Cardiac muscle cell (in vitro differentiated cells and primary cell): ENCODE data around the gene PPP1R14B. TPM values are rescaled to one million over a fixed set of nuclear protein-coding genes. Genes with fewer than 3 reads are reported as not detected.
A peak's percentile ranks its signal among the peaks of the same experiment; 100 is the strongest.

ENCODE experiments used
- DNase-seq, 2 donors: peaks; one replicate each; pipeline versions ENCODE4 v3.0.0 to v3.0.0-alpha.2; 2010 to 2017; ENCODE audit warnings: low read depth in 1 of 2, low spot score in 1 of 2
- H3K27ac ChIP-seq: fragments of 200-600 bp; sonication (generic); 2 replicates; pipeline ENCODE4 v1.5.1; 2016
- H3K27me3 ChIP-seq: fragments of 200-600 bp; sonication (generic); 2 replicates; pipeline ENCODE4 v1.6.0; 2016; ENCODE audit warnings: control low read depth
- H3K36me3 ChIP-seq: fragments of 200-600 bp; sonication (generic); 2 replicates; pipeline ENCODE4 v1.5.1; 2016; ENCODE audit warnings: control low read depth
- H3K4me1 ChIP-seq: fragments of 200-600 bp; sonication (generic); 2 replicates; pipeline ENCODE4 v1.8.1; 2017; ENCODE audit warnings: low read depth, mild to moderate bottlenecking, mixed run types
- H3K4me3 ChIP-seq: fragments of 200-600 bp; sonication (generic); 2 replicates; pipeline ENCODE4 v1.5.1; 2016; ENCODE audit warnings: mild to moderate bottlenecking
- H3K9me3 ChIP-seq: fragments of 200-600 bp; sonication (generic); 2 replicates; pipeline ENCODE4 v1.5.1; 2017; ENCODE audit warnings: low read depth, mild to moderate bottlenecking, control low read depth
- polyA plus RNA-seq: library from polyadenylated mRNA; unstranded; fragments of >200 nt; fragmentation: Nextera tagmentation; extraction: Ambion mirVana; gene quantifications from 2 replicates; pipeline ENCODE4 v1.2.1, GENCODE V29; 2016
- total RNA-seq: library from RNA; depleted of rRNA; stranded (reverse); fragments of >200 nt; gene quantifications from 2 replicates; pipeline ENCODE4 v1.2.3, GENCODE V29; 2016
- TF ChIP-seq, protein P1 (sequence below): IDR thresholded peaks from 2 replicates; pipeline ENCODE4 v1.5.1; 2012; ENCODE audit warnings: low read depth, mild to moderate bottlenecking, low read length

The PPP1R14B gene
- total and polyA plus RNA-seq, 2 experiments from 2014 or later, result 220 to 288 TPM

DNA sequence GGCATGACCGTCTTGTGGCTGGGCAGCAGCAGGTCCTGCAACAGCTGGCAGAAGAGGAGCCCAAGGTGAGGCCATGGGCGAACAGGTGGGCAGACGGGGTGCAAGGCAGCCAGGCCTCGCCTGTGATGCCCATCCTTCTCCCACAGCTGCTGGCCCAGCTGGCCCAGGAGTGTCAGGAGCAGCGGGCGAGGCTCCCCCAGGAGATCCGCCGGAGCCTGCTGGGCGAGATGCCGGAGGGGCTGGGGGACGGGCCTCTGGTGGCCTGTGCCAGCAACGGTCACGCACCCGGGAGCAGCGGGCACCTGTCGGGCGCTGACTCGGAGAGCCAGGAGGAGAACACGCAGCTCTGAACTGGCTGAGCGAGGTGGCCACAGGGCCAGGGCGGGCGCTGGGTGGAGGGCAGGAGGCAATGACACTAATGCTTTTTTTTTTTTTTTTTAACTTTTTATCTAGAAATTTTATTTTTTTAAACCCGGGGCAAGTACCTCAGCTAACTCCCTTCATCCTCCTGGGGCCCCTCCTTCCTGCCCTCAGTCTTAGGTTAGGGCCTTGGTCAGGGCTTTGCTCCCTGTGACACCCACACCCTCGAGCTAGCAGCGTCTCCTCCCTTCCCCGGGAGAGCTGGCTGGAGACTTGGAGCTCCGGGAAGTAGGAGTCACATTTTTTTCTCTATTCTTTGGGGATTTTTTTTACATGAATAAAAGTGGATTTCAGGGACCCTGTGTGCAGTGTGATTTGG, 20.6 kb upstream of the PPP1R14B start:
- peak in 1 of 2 donors; percentile 35 for DNase-seq
- Histone ChIP-seq H3K4me3 (no peak overlapping the region), H3K4me1 (peaks cover 8% of the 10 kb centered on the region), H3K27me3 (no peaks in the 10 kb centered on the region), H3K9me3 (no peaks in the 10 kb centered on the region), H3K36me3 (no peaks in the 10 kb centered on the region), H3K27ac (no peak overlapping the region)
- TF ChIP-seq, protein P1, sequence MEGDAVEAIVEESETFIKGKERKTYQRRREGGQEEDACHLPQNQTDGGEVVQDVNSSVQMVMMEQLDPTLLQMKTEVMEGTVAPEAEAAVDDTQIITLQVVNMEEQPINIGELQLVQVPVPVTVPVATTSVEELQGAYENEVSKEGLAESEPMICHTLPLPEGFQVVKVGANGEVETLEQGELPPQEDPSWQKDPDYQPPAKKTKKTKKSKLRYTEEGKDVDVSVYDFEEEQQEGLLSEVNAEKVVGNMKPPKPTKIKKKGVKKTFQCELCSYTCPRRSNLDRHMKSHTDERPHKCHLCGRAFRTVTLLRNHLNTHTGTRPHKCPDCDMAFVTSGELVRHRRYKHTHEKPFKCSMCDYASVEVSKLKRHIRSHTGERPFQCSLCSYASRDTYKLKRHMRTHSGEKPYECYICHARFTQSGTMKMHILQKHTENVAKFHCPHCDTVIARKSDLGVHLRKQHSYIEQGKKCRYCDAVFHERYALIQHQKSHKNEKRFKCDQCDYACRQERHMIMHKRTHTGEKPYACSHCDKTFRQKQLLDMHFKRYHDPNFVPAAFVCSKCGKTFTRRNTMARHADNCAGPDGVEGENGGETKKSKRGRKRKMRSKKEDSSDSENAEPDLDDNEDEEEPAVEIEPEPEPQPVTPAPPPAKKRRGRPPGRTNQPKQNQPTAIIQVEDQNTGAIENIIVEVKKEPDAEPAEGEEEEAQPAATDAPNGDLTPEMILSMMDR, result no peak

DNA sequence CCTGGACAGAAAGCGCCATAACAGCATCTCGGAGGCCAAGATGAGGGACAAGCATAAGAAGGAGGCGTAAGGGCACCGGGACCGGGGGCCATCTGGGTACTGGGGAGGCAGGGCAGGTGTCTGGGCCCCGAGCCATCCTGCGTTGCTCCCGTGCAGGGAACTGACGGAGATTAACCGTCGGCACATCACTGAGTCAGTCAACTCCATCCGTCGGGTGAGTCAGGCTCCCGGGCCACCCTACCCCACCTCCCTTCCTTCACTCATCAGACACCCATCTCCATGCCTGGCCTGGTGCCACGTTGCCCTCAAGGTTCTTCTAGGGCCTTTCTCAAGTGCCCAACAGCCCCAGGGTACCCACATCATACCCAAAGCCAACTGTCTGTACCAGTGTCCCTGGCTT, 19.6 kb upstream of the PPP1R14B start:
- no peaks in the 10 kb centered on the region for H3K9me3 ChIP-seq
- H3K27ac ChIP-seq, result no peak overlapping the region
- no peak for DNase-seq
- no peaks in the 10 kb centered on the region for H3K36me3 ChIP-seq
- H3K4me1 ChIP-seq, result peaks cover 8% of the 10 kb centered on the region
- no peaks in the 10 kb centered on the region for H3K27me3 ChIP-seq
- TF ChIP-seq, protein P1, result no peak
- no peak overlapping the region for H3K4me3 ChIP-seq

DNA sequence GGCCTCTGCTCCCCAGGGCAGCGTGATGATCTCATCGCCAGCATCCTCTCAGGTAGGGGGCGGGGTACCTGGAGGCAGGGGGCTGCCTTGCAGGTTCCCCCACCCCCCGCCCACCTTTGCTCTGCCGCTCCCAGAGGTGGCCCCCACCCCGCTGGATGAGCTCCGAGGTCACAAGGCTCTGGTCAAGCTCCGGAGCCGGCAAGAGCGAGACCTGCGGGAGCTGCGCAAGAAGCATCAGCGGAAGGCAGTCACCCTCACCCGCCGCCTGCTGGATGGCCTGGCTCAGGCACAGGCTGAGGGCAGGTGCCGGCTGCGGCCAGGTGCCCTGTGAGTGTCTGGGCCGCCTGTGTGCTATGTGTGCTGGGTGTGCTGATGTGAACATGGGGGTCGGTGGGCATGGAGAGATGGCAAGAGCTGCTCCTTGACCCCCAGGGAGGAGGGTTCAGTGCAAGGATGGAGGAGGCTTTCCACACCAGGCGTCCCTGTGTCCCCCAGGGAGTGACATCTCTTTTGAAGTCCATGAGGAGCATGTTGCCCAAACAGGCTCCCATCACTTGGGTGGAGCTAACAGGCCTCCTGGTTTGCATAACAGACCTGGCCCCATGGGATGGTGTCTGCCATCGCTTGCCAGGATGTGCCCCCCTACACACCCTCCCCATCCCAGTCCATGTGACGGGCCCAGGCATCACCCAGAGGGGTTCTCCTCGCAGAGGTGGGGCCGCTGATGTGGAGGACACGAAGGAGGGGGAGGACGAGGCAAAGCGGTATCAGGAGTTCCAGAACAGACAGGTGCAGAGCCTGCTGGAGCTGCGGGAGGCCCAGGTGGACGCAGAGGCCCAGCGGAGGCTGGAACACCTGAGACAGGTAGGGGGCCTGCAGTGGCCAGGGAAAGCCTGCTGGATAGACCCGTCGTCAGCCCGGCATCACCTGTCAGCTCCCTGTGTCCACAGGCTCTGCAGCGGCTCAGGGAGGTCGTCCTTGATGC, 18.7 kb upstream of the PPP1R14B start:
- TF ChIP-seq, protein P1, result no peak
- Histone ChIP-seq H3K36me3 (no peaks in the 10 kb centered on the region), H3K9me3 (no peaks in the 10 kb centered on the region), H3K27ac (no peak overlapping the region), H3K4me3 (no peak overlapping the region), H3K4me1 (peaks cover 8% of the 10 kb centered on the region), H3K27me3 (no peaks in the 10 kb centered on the region)
- DNase-seq, result no peak

DNA sequence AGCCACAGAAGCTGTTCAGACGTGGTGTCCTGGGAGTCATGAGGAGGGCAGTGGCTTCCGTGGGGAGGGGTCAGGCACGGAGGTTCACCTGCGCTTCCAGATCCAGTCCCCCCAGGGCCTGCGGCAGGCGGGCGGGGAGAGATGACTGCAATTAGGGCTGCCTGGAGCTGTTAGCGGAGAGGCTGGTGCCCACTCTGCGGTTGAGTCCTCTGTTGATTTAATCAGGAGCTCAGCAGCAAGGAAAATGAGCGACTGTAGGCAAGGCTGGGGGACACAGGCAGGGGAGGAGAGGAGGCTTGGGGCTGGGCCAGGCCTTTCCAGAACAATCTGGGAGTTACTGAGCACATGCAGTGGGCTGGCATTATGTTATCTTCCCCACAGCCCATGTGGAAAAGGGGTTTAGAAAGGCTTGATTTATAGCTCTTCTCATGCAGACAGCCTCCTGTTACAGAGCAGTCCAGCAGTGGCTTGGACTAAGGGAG, 17.7 kb upstream of the PPP1R14B start:
- Histone ChIP-seq H3K27ac (no peak overlapping the region), H3K9me3 (no peaks in the 10 kb centered on the region), H3K4me1 (peaks cover 8% of the 10 kb centered on the region), H3K4me3 (no peak overlapping the region), H3K27me3 (no peaks in the 10 kb centered on the region), H3K36me3 (no peaks in the 10 kb centered on the region)
- TF ChIP-seq, protein P1, result no peak
- DNase-seq, result no peak

DNA sequence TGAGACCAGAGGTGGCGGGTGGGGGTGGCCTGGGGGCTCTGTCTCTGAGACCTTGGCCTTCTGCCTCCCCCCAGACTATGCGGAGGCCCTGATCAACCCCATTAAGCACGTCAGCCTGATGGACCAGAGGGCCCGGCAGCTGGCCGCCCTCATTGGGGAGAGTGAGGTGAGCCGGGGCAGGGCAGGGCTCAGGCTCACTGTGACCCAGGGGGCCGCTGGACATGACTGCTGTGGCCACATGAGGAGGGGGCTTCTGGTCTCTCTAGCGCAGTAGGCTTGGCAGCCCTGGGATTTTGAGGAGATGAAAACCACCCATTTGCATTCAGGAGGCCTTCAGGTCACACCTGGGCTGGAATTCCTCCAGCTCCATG, 17.2 kb upstream of the PPP1R14B start:
- TF ChIP-seq, protein P1, result no peak
- H3K27me3 ChIP-seq, result no peaks in the 10 kb centered on the region
- DNase-seq, result no peak
- H3K4me3 ChIP-seq, result no peak overlapping the region
- H3K4me1 ChIP-seq, result peaks cover 6% of the 10 kb centered on the region
- H3K36me3 ChIP-seq, result no peaks in the 10 kb centered on the region
- H3K27ac ChIP-seq, result no peak overlapping the region
- no peaks in the 10 kb centered on the region for H3K9me3 ChIP-seq
